ENCODE measurements around the gene PINLYP. TPM values are rescaled to one million over a fixed set of nuclear protein-coding genes. Genes with fewer than 3 reads are reported as not detected.
A peak's percentile ranks its signal among the peaks of the same experiment; 100 is the strongest.

The PINLYP gene
- total RNA-seq, 1 donor: 0.72 TPM

- Histone ChIP-seq H3K9me3 (ENCODE audit: low read depth, low read length) (no peaks in the 10 kb centered on the region), H3K4me2 (ENCODE audit: insufficient read depth, low read length) (peak within 1 kb of the TSS; percentile 96), H4K20me1 (ENCODE audit: insufficient read depth, low read length) (peaks cover 18% of the 10 kb centered on the region), H2AFZ (ENCODE audit: low read length) (peak within 1 kb of the TSS; percentile 92), H3K36me3 (ENCODE audit: insufficient read depth, low read length) (peaks cover 39% of the 10 kb centered on the region), H3K79me2 (ENCODE audit: insufficient read depth, low read length) (peaks cover 73% of the 10 kb centered on the region), H3K27me3 (ENCODE audit: insufficient read depth, low read length) (no peaks in the 10 kb centered on the region), H3K27ac (ENCODE audit: low read depth, low read length) (peak within 1 kb of the TSS; percentile 99), H3K4me3 (ENCODE audit: insufficient read depth, low read length) (peak within 1 kb of the TSS; percentile 85), H3K4me1 (ENCODE audit: insufficient read depth, low read length) (peaks cover 26% of the 10 kb centered on the region)
- DNase-seq (ENCODE audit: insufficient read length, low spot score, missing footprints): peak; percentile 99
- TF ChIP-seq, protein P1, sequence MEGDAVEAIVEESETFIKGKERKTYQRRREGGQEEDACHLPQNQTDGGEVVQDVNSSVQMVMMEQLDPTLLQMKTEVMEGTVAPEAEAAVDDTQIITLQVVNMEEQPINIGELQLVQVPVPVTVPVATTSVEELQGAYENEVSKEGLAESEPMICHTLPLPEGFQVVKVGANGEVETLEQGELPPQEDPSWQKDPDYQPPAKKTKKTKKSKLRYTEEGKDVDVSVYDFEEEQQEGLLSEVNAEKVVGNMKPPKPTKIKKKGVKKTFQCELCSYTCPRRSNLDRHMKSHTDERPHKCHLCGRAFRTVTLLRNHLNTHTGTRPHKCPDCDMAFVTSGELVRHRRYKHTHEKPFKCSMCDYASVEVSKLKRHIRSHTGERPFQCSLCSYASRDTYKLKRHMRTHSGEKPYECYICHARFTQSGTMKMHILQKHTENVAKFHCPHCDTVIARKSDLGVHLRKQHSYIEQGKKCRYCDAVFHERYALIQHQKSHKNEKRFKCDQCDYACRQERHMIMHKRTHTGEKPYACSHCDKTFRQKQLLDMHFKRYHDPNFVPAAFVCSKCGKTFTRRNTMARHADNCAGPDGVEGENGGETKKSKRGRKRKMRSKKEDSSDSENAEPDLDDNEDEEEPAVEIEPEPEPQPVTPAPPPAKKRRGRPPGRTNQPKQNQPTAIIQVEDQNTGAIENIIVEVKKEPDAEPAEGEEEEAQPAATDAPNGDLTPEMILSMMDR (IDR thresholded peaks at IDR 0.05; ENCODE audit: extremely low read depth, low read depth, low read length): no peak
Measured at GRCh38 chr19:43595999-43596841, 20.6 kb downstream of the PINLYP start, which contains the start of the genes IRGQ and ZNF576. TSS of gene IRGQ (minus strand) at chr19:43596134. CDS start at chr19:43595338, 796 bp downstream. TSS of gene ZNF576 (plus strand) at chr19:43596595. CDS start at chr19:43597109, 514 bp downstream.

DNA sequence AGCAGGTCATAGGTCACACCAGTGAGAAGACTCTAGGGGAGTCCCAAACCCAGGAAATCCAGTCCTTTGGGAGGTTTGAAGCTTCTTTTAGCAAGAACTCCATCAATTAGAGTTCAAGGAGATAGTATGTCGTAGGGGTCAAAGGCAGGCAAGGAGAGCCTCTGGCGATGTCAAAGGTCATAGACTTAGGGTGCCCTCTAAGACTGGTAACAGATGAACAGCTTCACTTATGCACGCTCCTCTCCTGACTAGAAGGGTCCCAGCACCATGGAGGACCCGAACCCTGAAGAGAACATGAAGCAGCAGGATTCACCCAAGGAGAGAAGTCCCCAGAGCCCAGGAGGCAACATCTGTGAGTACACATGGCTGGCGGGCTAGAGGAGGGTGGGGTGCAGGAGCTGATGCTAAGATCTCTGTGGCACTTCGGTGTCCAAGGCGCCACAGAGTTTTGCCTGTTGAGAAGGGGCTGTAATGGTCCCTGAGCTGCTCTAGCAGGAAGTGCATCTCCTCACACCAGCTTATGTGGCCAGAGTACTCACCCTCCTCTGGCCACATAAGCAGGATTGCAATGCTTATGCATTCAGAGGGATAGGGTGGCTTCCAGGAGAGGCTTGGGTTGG lies 21.4 kb downstream of the PINLYP start:
- peaks cover 68% of the 10 kb centered on the region for H3K79me2 ChIP-seq (ENCODE audit: insufficient read depth, low read length)
- peak overlapping the region; percentile 92 for H2AFZ ChIP-seq (ENCODE audit: low read length)
- DNase-seq (ENCODE audit: insufficient read length, low spot score, missing footprints): peak; percentile 81
- H3K4me1 ChIP-seq (ENCODE audit: insufficient read depth, low read length): peaks cover 26% of the 10 kb centered on the region
- no peaks in the 10 kb centered on the region for H3K27me3 ChIP-seq (ENCODE audit: insufficient read depth, low read length)
- peak overlapping the region; percentile 99 for H3K27ac ChIP-seq (ENCODE audit: low read depth, low read length)
- H3K36me3 ChIP-seq (ENCODE audit: insufficient read depth, low read length): peaks cover 37% of the 10 kb centered on the region
- TF ChIP-seq, protein P1 (IDR thresholded peaks at IDR 0.05; ENCODE audit: extremely low read depth, low read depth, low read length): no peak
- peak overlapping the region; percentile 85 for H3K4me3 ChIP-seq (ENCODE audit: insufficient read depth, low read length)
- H3K4me2 ChIP-seq (ENCODE audit: insufficient read depth, low read length): peak overlapping the region; percentile 96
- H4K20me1 ChIP-seq (ENCODE audit: insufficient read depth, low read length): peaks cover 17% of the 10 kb centered on the region
- H3K9me3 ChIP-seq (ENCODE audit: low read depth, low read length): no peaks in the 10 kb centered on the region

- Histone ChIP-seq H3K4me2 (ENCODE audit: insufficient read depth, low read length) (peak overlapping the region; percentile 96), H3K79me2 (ENCODE audit: insufficient read depth, low read length) (peaks cover 59% of the 10 kb centered on the region), H4K20me1 (ENCODE audit: insufficient read depth, low read length) (peaks cover 12% of the 10 kb centered on the region), H3K36me3 (ENCODE audit: insufficient read depth, low read length) (peaks cover 30% of the 10 kb centered on the region), H2AFZ (ENCODE audit: low read length) (no peak overlapping the region), H3K4me1 (ENCODE audit: insufficient read depth, low read length) (peaks cover 26% of the 10 kb centered on the region), H3K27ac (ENCODE audit: low read depth, low read length) (peak overlapping the region; percentile 99), H3K27me3 (ENCODE audit: insufficient read depth, low read length) (no peaks in the 10 kb centered on the region), H3K9me3 (ENCODE audit: low read depth, low read length) (no peaks in the 10 kb centered on the region), H3K4me3 (ENCODE audit: insufficient read depth, low read length) (peak overlapping the region; percentile 85)
- DNase-seq (ENCODE audit: insufficient read length, low spot score, missing footprints): peak; percentile 48
- TF ChIP-seq, protein P1 (IDR thresholded peaks at IDR 0.05; ENCODE audit: extremely low read depth, low read depth, low read length): no peak
Measured at GRCh38 chr19:43597876-43598275, 22.3 kb downstream of the PINLYP start.

Measured in osteoblast (primary cell).